CD4-positive, alpha-beta T cell treated with Interferon alpha-2 for 1 hour (primary cell): ENCODE measurements around the gene LRCH3.
"Not testable (repeated sequence)": the region's sequence is repeated elsewhere in the genome, so short reads cannot be mapped to it uniquely, and the experiment has no call there.

Source experiments
- DNase-seq, 2 donors: peaks; one replicate each; pipeline ENCODE4 v3.0.0-alpha.2; 2020 to 2022

Gene LRCH3

GRCh38 chr3:197887430-197888053 lies 96.5 kb downstream of the LRCH3 start:
- DNase-seq: not testable (repeated sequence)

GRCh38 chr3:197888511-197888910 lies 97.5 kb downstream of the LRCH3 start:
- no peak for DNase-seq

- DNase-seq: no peak
Measured at GRCh38 chr3:197889204-197889930, 98.3 kb downstream of the LRCH3 start.

GRCh38 chr3:197890693-197891092 lies 99.6 kb downstream of the LRCH3 start:
- DNase-seq: no peak

- no peak for DNase-seq
Measured at GRCh38 chr3:197892162-197892561, 101.1 kb downstream of the LRCH3 start.

- DNase-seq: no peak
Measured at GRCh38 chr3:197896421-197896820, 105.4 kb downstream of the LRCH3 start.

GRCh38 chr3:197899833-197900478 lies 108.9 kb downstream of the LRCH3 start:
- DNase-seq: no peak

- no peak for DNase-seq
Measured at GRCh38 chr3:197901626-197902025, 110.6 kb downstream of the LRCH3 start.

- peak; percentile 73 to 80 for DNase-seq
Measured at GRCh38 chr3:197906023-197906849, 115.2 kb downstream of the LRCH3 start.

GRCh38 chr3:197906850-197907187 lies 115.8 kb downstream of the LRCH3 start:
- DNase-seq: no peak

- DNase-seq: no peak
Measured at GRCh38 chr3:197907196-197907595, 116.1 kb downstream of the LRCH3 start.

- not testable (repeated sequence) for DNase-seq
Measured at GRCh38 chr3:197908550-197908949, 117.5 kb downstream of the LRCH3 start.

- no peak for DNase-seq
Measured at GRCh38 chr3:197908957-197909701, 118.1 kb downstream of the LRCH3 start.

GRCh38 chr3:197912741-197913476 lies 121.9 kb downstream of the LRCH3 start:
- peak; percentile 13 to 16 for DNase-seq

GRCh38 chr3:197913641-197914380 lies 122.8 kb downstream of the LRCH3 start:
- no peak for DNase-seq

- DNase-seq: peak in 1 of 2 donors; percentile 5
Measured at GRCh38 chr3:197921429-197922275, 130.6 kb downstream of the LRCH3 start.

- no peak for DNase-seq
Measured at GRCh38 chr3:197926418-197926817, 135.4 kb downstream of the LRCH3 start.

- DNase-seq: not testable (repeated sequence)
Measured at GRCh38 chr3:197927578-197927977, 136.5 kb downstream of the LRCH3 start.

- no peak for DNase-seq
Measured at GRCh38 chr3:197936819-197937384, 145.8 kb downstream of the LRCH3 start.
